Measurements from ENCODE around the gene MYBPH. TPM values are rescaled to one million over a fixed set of nuclear protein-coding genes. Genes with fewer than 3 reads are reported as not detected.
A peak's percentile ranks its signal among the peaks of the same experiment; 100 is the strongest.

Gene MYBPH
- total RNA-seq, 3 donors from 2014 or later: not detected

GRCh38 chr1:203156280-203156679, 19.3 kb downstream of the MYBPH start:
- DNase-seq (peak in 1 of 3 donors; percentile 37), ATAC-seq (peak; percentile 82)
- Histone ChIP-seq H3K4me3 (no peak overlapping the region), H3K9me3 (no peaks in the 10 kb centered on the region), H3K4me1 (ENCODE audit: low read depth) (peaks cover 6% of the 10 kb centered on the region), H3K36me3 (ENCODE audit: low read depth) (no peaks in the 10 kb centered on the region)
- no peak for TF ChIP-seq CTCF (IDR thresholded peaks at IDR 0.05)
- intact Hi-C loops (cut with DNase I, micrococcal nuclease): no loop called here

- Histone ChIP-seq H3K36me3 (ENCODE audit: low read depth) (no peaks in the 10 kb centered on the region), H3K9me3 (no peaks in the 10 kb centered on the region), H3K4me1 (ENCODE audit: low read depth) (peaks cover 6% of the 10 kb centered on the region), H3K4me3 (no peak overlapping the region)
- intact Hi-C loops (cut with DNase I, micrococcal nuclease): no loop called here
- TF ChIP-seq CTCF (IDR thresholded peaks at IDR 0.05): no peak
- no peak for ATAC-seq
- DNase-seq: no peak
Observed at GRCh38 chr1:203153989-203154821, 21.4 kb downstream of the MYBPH start.

- Histone ChIP-seq H3K4me3 (no peak overlapping the region), H3K36me3 (ENCODE audit: low read depth) (no peaks in the 10 kb centered on the region), H3K9me3 (no peaks in the 10 kb centered on the region), H3K4me1 (ENCODE audit: low read depth) (peaks cover 6% of the 10 kb centered on the region)
- no peak for ATAC-seq
- no peak for TF ChIP-seq CTCF (IDR thresholded peaks at IDR 0.05)
- intact Hi-C loops (cut with DNase I, micrococcal nuclease): no loop called here
- no peak for DNase-seq
Observed at GRCh38 chr1:203153051-203153988, 22.3 kb downstream of the MYBPH start.

- H3K9me3 ChIP-seq: no peaks in the 10 kb centered on the region
- intact Hi-C loops (cut with DNase I, micrococcal nuclease): no loop called here
- peaks cover 6% of the 10 kb centered on the region for H3K4me1 ChIP-seq (ENCODE audit: low read depth)
- no peak for ATAC-seq
- no peak overlapping the region for H3K4me3 ChIP-seq
- no peaks in the 10 kb centered on the region for H3K36me3 ChIP-seq (ENCODE audit: low read depth)
- no peak for TF ChIP-seq CTCF (IDR thresholded peaks at IDR 0.05)
- DNase-seq: no peak
Observed at GRCh38 chr1:203152158-203153034, 23.2 kb downstream of the MYBPH start.
